ENCODE data around the gene C4A. TPM values are rescaled to one million over a fixed set of nuclear protein-coding genes. Genes with fewer than 3 reads are reported as not detected.
A peak's percentile ranks its signal among the peaks of the same experiment; 100 is the strongest.

The C4A gene
- total and polyA plus RNA-seq, 2 of the 13 experiments (the other 11 are each of a cell fraction or from before 2014, with no cell fraction given): 165 to 478 TPM

GRCh38 chr6:31972709-31973350 lies 9.0 kb upstream of the C4A start:
- H3K79me2 ChIP-seq (ENCODE audit: insufficient read depth, low read length): peaks cover 21% of the 10 kb centered on the region
- CTCF ChIA-PET (ENCODE audit: low intra/inter-chr PET ratio, low total read pairs): no interaction called here
- intact Hi-C loops (cut with micrococcal nuclease; ENCODE audit: unreplicated experiment): no loop called here
- no peak; the same call in 2 of the 3 replicates for ATAC-seq
- FAIRE-seq: no peak
- BruUV-seq (replicated peaks): TSS peak; percentile 65
- in situ Hi-C loops (cut with HindIII; ENCODE audit: extremely low pct_ligation_motif_present, low pct_unique_long_range_greater_than_20kb): no loop called here
- POLR2A ChIA-PET: interaction anchor here (0.8 to 6.1 kb wide), 14 partner anchors 13 to 321 kb away, joined by 3 to 142 read pairs (median 8); partner anchors contain the start of genes APOM, BAG6, C2 and CFB
- no peak for DNase-seq (ENCODE audit: low spot score)
- peak overlapping the region; percentile 88 for H3K9ac ChIP-seq (ENCODE audit: insufficient read depth, low read depth, low read length)
- H3K27me3 ChIP-seq (ENCODE audit: control insufficient read depth in 1 of 2, insufficient read depth in 2 of 2, low read length in 2 of 2): no peaks in the 10 kb centered on the region; a peak in 1 of 5 replicates
- WGBS (ENCODE audit: low lambda C conversion rate): 6% methylated on average over 19 of the region's 19 CpGs
- H4K20me1 ChIP-seq (ENCODE audit: insufficient read depth, low read length): no peaks in the 10 kb centered on the region
- no peaks in the 10 kb centered on the region for H3K9me3 ChIP-seq (ENCODE audit: low read length)
- peak overlapping the region; percentile 99 for H3K4me2 ChIP-seq (ENCODE audit: low read depth, low read length)
- H3K36me3 ChIP-seq (replicated peaks in 1 of 2; ENCODE audit: control insufficient read depth in 1 of 2, insufficient read depth in 2 of 2, low read length in 2 of 2): peaks cover 12 to 27% of the 10 kb centered on the region in 2 experiments
- H3K4me3 ChIP-seq (replicated peaks in 1 of 3; ENCODE audit: insufficient read depth in 1 of 3, low read depth in 2 of 3, low read length in 3 of 3): peak overlapping the region; percentile 73 to 94 (median 90)
- peaks cover 32% of the 10 kb centered on the region for H3K4me1 ChIP-seq (ENCODE audit: insufficient read depth, low read length)
- H2AFZ ChIP-seq (ENCODE audit: low read length): no peak overlapping the region
- peak overlapping the region; percentile 86 for H3K27ac ChIP-seq (ENCODE audit: extremely low read length, insufficient read depth, low read length)
- TF ChIP-seq ZNF543 (CRISPR knock-in tag; IDR thresholded peaks at IDR 0.05) (peak; percentile 18; the same call in 1 of the 2 replicates), ZNF34 (CRISPR knock-in tag; IDR thresholded peaks at IDR 0.05; ENCODE audit: borderline replicate concordance) (0 out of 2 replicates have a peak, but pooled peaks have one; percentile 23), HMGA1 (CRISPR knock-in tag; conservative IDR thresholded peaks at IDR 0.05) (no peak), ZNF292 (CRISPR knock-in tag; IDR thresholded peaks at IDR 0.05; ENCODE audit: borderline replicate concordance, low read depth) (0 out of 2 replicates have a peak, but pooled peaks have one; percentile 62), ZBTB46 (CRISPR knock-in tag; IDR thresholded peaks at IDR 0.05; ENCODE audit: borderline replicate concordance) (0 out of 2 replicates have a peak, but pooled peaks have one; percentile 5), TEF (CRISPR knock-in tag; IDR thresholded peaks at IDR 0.05) (no peak), ZBTB3 (CRISPR knock-in tag; IDR thresholded peaks at IDR 0.05; ENCODE audit: borderline replicate concordance, low read depth) (peak; percentile 54; the same call in 1 of the 2 replicates)
- TF ChIP-seq, protein P1, sequence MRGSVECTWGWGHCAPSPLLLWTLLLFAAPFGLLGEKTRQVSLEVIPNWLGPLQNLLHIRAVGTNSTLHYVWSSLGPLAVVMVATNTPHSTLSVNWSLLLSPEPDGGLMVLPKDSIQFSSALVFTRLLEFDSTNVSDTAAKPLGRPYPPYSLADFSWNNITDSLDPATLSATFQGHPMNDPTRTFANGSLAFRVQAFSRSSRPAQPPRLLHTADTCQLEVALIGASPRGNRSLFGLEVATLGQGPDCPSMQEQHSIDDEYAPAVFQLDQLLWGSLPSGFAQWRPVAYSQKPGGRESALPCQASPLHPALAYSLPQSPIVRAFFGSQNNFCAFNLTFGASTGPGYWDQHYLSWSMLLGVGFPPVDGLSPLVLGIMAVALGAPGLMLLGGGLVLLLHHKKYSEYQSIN (CRISPR knock-in tag; IDR thresholded peaks at IDR 0.05; ENCODE audit: borderline replicate concordance): no peak; the same call in 1 of the 2 replicates
- TF ChIP-seq, protein P2, sequence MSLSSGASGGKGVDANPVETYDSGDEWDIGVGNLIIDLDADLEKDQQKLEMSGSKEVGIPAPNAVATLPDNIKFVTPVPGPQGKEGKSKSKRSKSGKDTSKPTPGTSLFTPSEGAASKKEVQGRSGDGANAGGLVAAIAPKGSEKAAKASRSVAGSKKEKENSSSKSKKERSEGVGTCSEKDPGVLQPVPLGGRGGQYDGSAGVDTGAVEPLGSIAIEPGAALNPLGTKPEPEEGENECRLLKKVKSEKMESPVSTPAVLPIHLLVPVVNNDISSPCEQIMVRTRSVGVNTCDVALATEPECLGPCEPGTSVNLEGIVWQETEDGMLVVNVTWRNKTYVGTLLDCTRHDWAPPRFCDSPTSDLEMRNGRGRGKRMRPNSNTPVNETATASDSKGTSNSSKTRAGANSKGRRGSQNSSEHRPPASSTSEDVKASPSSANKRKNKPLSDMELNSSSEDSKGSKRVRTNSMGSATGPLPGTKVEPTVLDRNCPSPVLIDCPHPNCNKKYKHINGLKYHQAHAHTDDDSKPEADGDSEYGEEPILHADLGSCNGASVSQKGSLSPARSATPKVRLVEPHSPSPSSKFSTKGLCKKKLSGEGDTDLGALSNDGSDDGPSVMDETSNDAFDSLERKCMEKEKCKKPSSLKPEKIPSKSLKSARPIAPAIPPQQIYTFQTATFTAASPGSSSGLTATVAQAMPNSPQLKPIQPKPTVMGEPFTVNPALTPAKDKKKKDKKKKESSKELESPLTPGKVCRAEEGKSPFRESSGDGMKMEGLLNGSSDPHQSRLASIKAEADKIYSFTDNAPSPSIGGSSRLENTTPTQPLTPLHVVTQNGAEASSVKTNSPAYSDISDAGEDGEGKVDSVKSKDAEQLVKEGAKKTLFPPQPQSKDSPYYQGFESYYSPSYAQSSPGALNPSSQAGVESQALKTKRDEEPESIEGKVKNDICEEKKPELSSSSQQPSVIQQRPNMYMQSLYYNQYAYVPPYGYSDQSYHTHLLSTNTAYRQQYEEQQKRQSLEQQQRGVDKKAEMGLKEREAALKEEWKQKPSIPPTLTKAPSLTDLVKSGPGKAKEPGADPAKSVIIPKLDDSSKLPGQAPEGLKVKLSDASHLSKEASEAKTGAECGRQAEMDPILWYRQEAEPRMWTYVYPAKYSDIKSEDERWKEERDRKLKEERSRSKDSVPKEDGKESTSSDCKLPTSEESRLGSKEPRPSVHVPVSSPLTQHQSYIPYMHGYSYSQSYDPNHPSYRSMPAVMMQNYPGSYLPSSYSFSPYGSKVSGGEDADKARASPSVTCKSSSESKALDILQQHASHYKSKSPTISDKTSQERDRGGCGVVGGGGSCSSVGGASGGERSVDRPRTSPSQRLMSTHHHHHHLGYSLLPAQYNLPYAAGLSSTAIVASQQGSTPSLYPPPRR (CRISPR knock-in tag; IDR thresholded peaks at IDR 0.05; ENCODE audit: borderline replicate concordance): 0 out of 2 replicates have a peak, but pooled peaks have one; percentile 10

Data from HepG2 (cell line).